ENCODE measurements around the gene NEUROG2. TPM values are rescaled to one million over a fixed set of nuclear protein-coding genes. Genes with fewer than 3 reads are reported as not detected.
A peak's percentile ranks its signal among the peaks of the same experiment; 100 is the strongest.
"Not testable (repeated sequence)": the region's sequence is repeated elsewhere in the genome, so short reads cannot be mapped to it uniquely, and the experiment has no call there.

NEUROG2 gene
- polyA plus RNA-seq, 3 donors: 0.12 TPM; not detected in 2

- peaks cover 56 to 74% (median 57%) of the 10 kb centered on the region in 3 donors for H3K27me3 Mint-ChIP-seq (ENCODE audit: low read depth in 3 of 3)
Measured at GRCh38 chr4:112502871-112503270, 13.1 kb downstream of the NEUROG2 start.

DNA sequence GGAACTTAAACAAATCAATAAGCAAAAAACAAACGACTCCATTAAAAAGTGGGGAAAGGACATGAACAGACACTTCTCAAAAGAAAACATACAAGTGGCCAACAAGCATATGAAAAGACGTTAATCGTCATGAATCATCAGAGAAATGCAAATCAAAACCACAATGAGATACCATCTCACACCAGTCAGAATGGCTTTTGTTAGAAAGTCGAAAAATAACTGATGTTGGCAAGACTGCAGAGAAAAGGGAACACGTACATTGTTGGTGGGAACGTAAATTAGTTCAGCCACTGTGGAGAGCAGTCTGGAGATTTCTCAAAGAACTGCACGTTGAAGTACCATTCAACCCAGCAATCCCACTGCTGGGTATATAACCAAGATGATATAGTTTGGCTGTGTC is 23.7 kb downstream of the NEUROG2 start:
- H3K36me3 Mint-ChIP-seq: no peaks in the 10 kb centered on the region
- WGBS (ENCODE audit: insufficient coverage): no CpG with 5 or more reads among the region's 7 CpGs
- no peaks in the 10 kb centered on the region for H3K4me1 Mint-ChIP-seq
- Histone ChIP-seq H3K4me3 (replicated peaks in 1 of 3; ENCODE audit: low read depth in 2 of 3, low read length in 3 of 3) (no peak overlapping the region), H4K20me1 (ENCODE audit: insufficient read depth, low read length) (no peaks in the 10 kb centered on the region), H2AFZ (ENCODE audit: insufficient read depth, low read depth, low read length, poor library complexity, severe bottlenecking) (no peak overlapping the region), H3K9ac (ENCODE audit: insufficient read depth, low read length, poor library complexity, severe bottlenecking) (no peak overlapping the region), H3K27me3 (ENCODE audit: control insufficient read depth in 2 of 2, insufficient read depth in 2 of 2, low read length in 2 of 2) (peaks cover 0 to 2% of the 10 kb centered on the region in 2 donors), H3K4me1 (ENCODE audit: control insufficient read depth in 1 of 2, insufficient read depth in 2 of 2, low read length in 2 of 2) (no peaks in the 10 kb centered on the region), H3K27ac (ENCODE audit: low read depth in 1 of 2, low read length in 2 of 2) (no peak overlapping the region), H3K4me2 (replicated peaks; ENCODE audit: extremely low read depth, low read length, poor library complexity, severe bottlenecking) (no peak overlapping the region), H3K79me2 (ENCODE audit: insufficient read depth, low read length) (no peaks in the 10 kb centered on the region), H3K9me3 (replicated peaks in 1 of 2; ENCODE audit: control insufficient read depth in 1 of 2, insufficient read depth in 1 of 2, low read length in 2 of 2) (peaks cover 8 to 9% of the 10 kb centered on the region in 2 donors), H3K36me3 (replicated peaks in 1 of 2; ENCODE audit: control insufficient read depth in 1 of 2, insufficient read depth in 2 of 2, low read length in 2 of 2) (no peaks in the 10 kb centered on the region)
- no peak for TF ChIP-seq CTCF (IDR thresholded peaks at IDR 0.05)
- intact Hi-C loops (cut with micrococcal nuclease): no loop called here
- peaks cover 16 to 29% (median 21%) of the 10 kb centered on the region in 7 donors for H3K9me3 Mint-ChIP-seq
- H3K4me3 Mint-ChIP-seq: no peak overlapping the region
- no peak overlapping the region for H3K27ac Mint-ChIP-seq
- H3K27me3 Mint-ChIP-seq (ENCODE audit: low read depth in 3 of 3): peaks cover 6 to 14% (median 10%) of the 10 kb centered on the region in 3 donors
- no peak for DNase-seq

More at GRCh38 chr4:112502871-112503270, 13.1 kb downstream of the NEUROG2 start:
- WGBS (ENCODE audit: insufficient coverage): no CpG with 5 or more reads among the region's 5 CpGs
- H3K9me3 ChIP-seq (replicated peaks in 1 of 2; ENCODE audit: control insufficient read depth in 1 of 2, insufficient read depth in 1 of 2, low read length in 2 of 2): no peaks in the 10 kb centered on the region
- no peak overlapping the region for H3K4me3 ChIP-seq (replicated peaks in 1 of 3; ENCODE audit: low read depth in 2 of 3, low read length in 3 of 3)
- no peak for TF ChIP-seq CTCF (IDR thresholded peaks at IDR 0.05)
- no peak overlapping the region for H2AFZ ChIP-seq (ENCODE audit: insufficient read depth, low read depth, low read length, poor library complexity, severe bottlenecking)
- intact Hi-C loops (cut with micrococcal nuclease): no loop called here
- no peak overlapping the region for H3K27ac Mint-ChIP-seq
- no peaks in the 10 kb centered on the region for H3K36me3 ChIP-seq (replicated peaks in 1 of 2; ENCODE audit: control insufficient read depth in 1 of 2, insufficient read depth in 2 of 2, low read length in 2 of 2)
- peak overlapping the region in 1 of 2 donors; percentile 54 for H3K4me3 Mint-ChIP-seq
- no peak for DNase-seq
- H3K36me3 Mint-ChIP-seq: no peaks in the 10 kb centered on the region
- H3K9me3 Mint-ChIP-seq: peaks cover 0 to 2% (median 0%) of the 10 kb centered on the region in 7 donors
- no peak overlapping the region for H3K4me2 ChIP-seq (replicated peaks; ENCODE audit: extremely low read depth, low read length, poor library complexity, severe bottlenecking)
- peaks cover 58 to 64% of the 10 kb centered on the region in 2 donors for H3K27me3 ChIP-seq (ENCODE audit: control insufficient read depth in 2 of 2, insufficient read depth in 2 of 2, low read length in 2 of 2)
- H3K27ac ChIP-seq (ENCODE audit: low read depth in 1 of 2, low read length in 2 of 2): no peak overlapping the region
- no peaks in the 10 kb centered on the region for H3K79me2 ChIP-seq (ENCODE audit: insufficient read depth, low read length)
- no peaks in the 10 kb centered on the region for H3K4me1 ChIP-seq (ENCODE audit: control insufficient read depth in 1 of 2, insufficient read depth in 2 of 2, low read length in 2 of 2)
- H4K20me1 ChIP-seq (ENCODE audit: insufficient read depth, low read length): no peaks in the 10 kb centered on the region
- no peak overlapping the region for H3K9ac ChIP-seq (ENCODE audit: insufficient read depth, low read length, poor library complexity, severe bottlenecking)
- no peaks in the 10 kb centered on the region for H3K4me1 Mint-ChIP-seq

DNA sequence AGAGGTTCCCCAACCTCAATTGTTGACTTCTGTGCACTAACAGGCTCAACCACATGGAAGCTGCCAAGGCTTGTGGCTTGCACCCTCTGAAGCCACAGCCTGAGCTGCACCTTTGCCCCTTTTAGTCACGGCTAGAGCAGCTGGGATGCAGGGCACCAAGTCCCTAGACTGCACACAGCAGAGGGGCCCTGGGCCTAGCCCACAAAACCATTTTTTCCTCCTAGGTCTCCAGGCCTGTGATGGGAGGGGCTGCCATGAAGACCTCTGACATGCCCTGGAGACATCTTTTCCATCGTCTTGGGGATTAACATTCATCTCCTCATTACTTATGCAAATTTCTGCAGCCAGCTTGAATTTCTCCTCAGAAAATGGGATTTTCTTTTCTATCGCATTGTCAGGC is 25.2 kb downstream of the NEUROG2 start:
- intact Hi-C loops (cut with micrococcal nuclease): not testable (repeated sequence)

More for the DNA sequence above, 25.2 kb downstream of the NEUROG2 start:
- no CpG with 5 or more reads among the region's 3 CpGs for WGBS (ENCODE audit: insufficient coverage)
- not testable (repeated sequence) for H3K4me2 ChIP-seq (replicated peaks; ENCODE audit: extremely low read depth, low read length, poor library complexity, severe bottlenecking); H3K9me3 ChIP-seq (replicated peaks in 1 of 2; ENCODE audit: control insufficient read depth in 1 of 2, insufficient read depth in 1 of 2, low read length in 2 of 2); H3K4me1 Mint-ChIP-seq; H3K4me3 Mint-ChIP-seq; H4K20me1 ChIP-seq (ENCODE audit: insufficient read depth, low read length); H2AFZ ChIP-seq (ENCODE audit: insufficient read depth, low read depth, low read length, poor library complexity, severe bottlenecking); H3K4me3 ChIP-seq (replicated peaks in 1 of 3; ENCODE audit: low read depth in 2 of 3, low read length in 3 of 3); H3K36me3 ChIP-seq (replicated peaks in 1 of 2; ENCODE audit: control insufficient read depth in 1 of 2, insufficient read depth in 2 of 2, low read length in 2 of 2); H3K36me3 Mint-ChIP-seq; DNase-seq; H3K27ac ChIP-seq (ENCODE audit: low read depth in 1 of 2, low read length in 2 of 2); H3K9ac ChIP-seq (ENCODE audit: insufficient read depth, low read length, poor library complexity, severe bottlenecking); H3K27me3 ChIP-seq (ENCODE audit: control insufficient read depth in 2 of 2, insufficient read depth in 2 of 2, low read length in 2 of 2); H3K27ac Mint-ChIP-seq; H3K79me2 ChIP-seq (ENCODE audit: insufficient read depth, low read length); H3K4me1 ChIP-seq (ENCODE audit: control insufficient read depth in 1 of 2, insufficient read depth in 2 of 2, low read length in 2 of 2)
- peaks cover 7 to 11% (median 10%) of the 10 kb centered on the region in 3 donors for H3K27me3 Mint-ChIP-seq (ENCODE audit: low read depth in 3 of 3)
- H3K9me3 Mint-ChIP-seq: peaks cover 16 to 27% (median 21%) of the 10 kb centered on the region in 7 donors
